Right hindlimb (tissue), 1 donor: Measurements from ENCODE around the gene COG3.

Experiments used
- DNase-seq: peaks from one replicate; pipeline ENCODE4 v3.0.0-alpha.2; 2018

The COG3 gene

DNA sequence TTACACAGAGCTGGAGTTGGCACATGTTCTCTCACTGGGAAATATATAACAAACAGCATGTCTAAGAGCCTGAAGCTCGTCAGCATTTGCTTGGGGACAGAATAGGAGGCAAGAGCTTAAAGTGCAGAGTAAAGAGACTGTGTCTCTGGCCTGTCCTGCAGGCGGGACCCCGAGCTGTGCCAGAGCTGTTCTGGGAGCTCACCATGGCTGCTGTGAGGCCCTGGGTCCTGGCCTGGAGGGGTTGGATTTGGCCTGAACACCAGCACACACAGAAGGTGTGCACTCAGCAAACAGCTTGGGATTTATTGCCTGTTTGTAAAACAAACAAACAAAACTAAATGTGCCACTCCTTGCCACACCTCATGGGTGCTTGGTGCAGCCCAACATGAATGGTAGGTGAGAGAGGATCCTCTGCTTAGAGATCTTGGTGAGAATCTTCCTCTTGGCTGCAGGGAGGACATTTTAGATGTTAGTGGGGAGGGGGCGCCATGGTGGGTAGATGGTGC lies 89.9 kb downstream of the COG3 start:
- no peak for DNase-seq

DNA sequence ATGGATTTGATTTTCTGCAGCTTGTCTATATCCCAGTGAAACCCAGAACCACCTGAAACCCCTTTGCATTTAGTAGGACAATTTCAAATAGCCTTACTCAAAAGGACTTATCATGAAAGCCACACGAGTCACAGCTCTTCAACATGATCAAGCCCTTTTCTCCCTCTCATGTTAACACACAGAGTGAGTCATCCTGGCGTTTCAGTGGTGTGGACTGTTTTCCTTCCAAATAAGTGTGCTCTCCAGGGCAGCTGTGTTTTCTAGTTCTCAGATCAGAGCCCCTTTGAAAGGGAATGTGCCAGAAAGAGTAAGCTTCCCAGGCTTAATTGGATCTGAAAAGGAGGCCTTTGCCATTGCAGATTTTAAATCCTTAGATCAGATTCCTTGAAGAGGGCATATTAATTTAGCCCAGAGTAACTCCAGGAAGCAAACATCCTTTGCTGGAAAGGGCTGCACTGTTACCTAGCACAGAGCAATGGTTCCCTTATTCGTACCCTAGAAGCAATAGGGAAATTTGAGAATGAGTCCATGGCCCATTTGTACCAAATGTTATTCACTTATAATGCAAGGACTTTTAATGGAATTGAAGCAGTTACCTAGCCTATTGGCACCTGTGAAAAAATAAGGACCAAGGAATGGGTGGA lies 99.5 kb downstream of the COG3 start:
- DNase-seq: no peak

DNA sequence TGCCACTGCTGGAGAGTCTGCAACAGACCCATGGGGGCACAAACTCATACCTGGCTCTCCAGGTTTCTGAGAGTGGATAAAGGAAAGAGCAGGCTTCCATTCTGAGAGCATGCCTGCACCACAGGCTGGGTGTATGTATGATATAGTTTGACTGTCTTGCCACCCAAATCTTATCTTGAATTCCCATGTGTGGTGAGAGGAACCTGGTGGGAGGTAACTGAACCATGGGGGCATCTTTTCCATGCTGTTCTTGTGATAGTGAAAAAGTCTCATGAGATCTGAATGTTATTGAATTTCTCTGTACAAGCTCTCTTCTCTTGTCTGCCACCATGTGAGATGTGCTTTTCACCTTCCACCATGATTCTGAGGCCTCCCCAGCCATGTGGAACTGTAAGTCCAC lies 100.6 kb downstream of the COG3 start:
- DNase-seq: no peak

DNA sequence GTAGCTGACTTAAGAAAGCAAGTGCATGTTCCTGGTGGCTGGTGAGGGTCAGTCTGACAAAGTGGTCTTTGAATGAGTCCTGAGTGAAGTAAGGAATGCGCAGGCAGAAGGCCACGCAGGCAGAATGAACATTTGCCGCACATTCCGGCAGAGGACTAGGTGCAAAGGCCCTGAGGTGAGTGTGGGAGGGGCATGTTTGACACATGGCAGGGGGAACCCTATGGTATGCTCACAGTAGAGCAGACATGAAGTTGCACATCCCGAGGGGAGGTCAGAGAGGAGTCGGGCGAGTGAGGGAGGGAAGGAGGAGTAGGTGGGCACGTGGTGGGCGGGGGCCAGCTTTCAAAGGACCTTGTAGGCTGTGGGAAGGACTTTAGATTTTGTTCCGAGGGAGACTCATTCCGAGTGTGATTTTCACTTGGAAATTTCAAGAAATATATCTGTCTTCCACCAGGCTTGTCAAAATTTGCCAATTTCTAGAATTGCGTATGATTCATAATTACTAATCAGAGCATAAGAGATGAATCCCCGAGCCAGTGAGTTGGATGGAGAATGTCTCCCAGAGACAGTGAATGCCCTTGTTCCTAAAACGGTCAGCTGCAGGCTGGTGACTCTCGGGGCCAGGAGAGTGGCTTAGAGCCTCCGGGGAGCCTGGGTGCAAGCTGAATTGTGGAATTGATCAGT lies 110.5 kb downstream of the COG3 start:
- DNase-seq: no peak

DNA sequence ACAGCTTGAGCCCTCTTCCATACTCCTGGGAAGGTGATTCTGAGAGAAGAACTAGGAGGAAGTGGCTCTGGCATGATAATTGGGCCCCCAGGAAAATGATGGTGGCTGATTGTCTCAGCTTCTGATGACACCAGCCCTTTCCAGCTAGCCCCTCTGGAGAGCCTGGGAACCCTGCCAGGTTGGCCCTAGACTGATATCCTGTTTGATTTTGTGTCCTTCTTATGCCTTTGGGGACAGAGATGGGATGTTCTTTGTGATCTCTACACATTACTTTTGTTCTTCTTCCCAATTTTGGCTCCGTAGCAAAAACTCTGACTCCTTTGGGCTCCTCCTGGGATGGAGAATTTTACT lies 111.1 kb downstream of the COG3 start:
- no peak for DNase-seq

DNA sequence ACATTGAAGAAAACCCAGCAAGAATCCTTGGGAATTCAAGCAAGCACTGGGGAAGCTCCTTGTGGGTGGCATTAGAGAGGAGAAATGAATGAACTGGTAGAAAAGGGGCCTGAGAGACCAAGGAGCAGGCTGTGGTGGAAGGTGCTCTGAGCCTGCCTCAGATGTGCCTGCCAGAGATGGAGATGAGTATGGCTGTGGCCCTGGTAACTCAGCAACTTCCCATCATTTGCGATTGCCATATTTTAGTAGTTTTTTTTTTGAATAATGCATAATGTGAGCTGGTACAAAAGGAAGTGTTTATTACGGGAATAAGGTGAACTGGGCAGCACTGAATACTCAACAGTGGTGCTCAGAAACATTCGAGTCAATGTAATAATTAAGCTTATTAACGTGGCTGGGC lies 111.7 kb downstream of the COG3 start:
- DNase-seq: no peak

DNA sequence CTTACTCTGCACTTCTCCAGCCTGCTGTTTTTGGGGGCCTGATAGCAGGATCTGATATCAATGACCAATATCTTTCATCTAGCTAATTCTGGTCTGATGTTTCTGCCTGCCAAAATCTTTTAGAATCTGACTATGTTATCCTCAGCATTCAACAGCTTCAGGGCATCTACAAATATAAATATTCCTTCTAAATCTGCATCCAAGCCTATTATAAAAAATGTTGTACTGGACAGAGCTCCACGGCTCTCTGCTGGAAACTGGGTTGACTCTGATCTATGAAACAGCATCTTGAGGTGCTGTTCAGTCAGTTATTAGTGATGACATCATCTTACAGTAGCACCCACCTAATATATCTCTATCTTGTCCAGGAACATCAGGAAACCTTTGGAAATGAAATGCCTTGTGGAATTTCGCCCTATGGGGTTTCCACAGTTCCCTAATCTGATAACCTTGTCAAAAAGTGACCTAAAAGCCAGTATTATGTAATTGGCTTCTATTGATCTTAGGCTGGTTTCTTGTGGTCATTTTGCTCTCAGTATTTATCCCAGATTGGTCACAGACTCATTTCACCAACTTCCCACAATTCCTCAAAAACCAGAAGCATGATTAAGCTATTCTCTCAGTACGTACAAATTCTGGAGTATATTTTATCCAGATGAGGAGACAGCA lies 117.8 kb downstream of the COG3 start:
- no peak for DNase-seq

DNA sequence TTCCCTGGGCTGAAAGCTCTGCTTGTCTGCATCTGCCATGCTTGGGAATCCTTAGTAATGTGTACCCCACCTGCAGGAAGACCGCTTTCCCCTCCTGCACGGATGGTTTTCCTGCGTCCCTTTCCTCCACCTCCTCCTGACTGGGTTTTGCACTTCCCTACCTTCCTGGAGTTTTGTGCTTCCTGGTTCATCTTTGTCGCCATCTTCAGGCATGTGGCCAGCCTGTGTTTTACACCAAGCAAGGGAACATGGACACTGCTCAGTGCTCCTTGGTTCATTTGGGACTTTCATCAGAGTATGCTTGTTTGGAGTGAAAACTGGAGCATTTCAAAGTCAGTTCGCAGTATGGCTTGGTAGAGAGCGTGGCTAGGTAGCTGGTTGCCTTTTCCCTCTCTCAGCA lies 120.1 kb downstream of the COG3 start:
- no peak for DNase-seq
